ENCODE results near the gene ASIP. TPM values are rescaled to one million over a fixed set of nuclear protein-coding genes. Genes with fewer than 3 reads are reported as not detected.

Gene ASIP
- total RNA-seq, 6 experiments from 2014 or later = 0.42 TPM; not detected in 5

DNA sequence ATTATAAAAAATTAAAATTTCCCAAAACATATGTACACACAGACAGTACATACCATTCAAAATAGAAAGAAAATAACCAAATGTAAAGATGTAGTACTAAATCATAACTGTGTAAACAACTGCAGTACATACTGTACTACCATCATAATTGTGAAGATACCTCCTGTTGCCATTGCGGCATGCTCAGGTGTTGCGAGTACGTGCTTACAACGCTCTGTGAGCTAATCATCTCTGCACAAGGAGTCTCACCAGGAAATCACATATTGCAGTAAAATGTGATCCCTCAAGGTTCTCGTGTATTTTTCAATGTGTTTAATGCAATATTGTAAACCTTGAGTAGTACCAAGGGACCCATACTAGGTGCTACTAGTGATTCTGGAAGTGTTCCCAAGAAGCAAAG is 22.9 kb downstream of the ASIP start:
- no peak overlapping the region for H3K4me3 ChIP-seq
- intact Hi-C loops (cut with DNase I) = no loop called here
- no peaks in the 10 kb centered on the region for H3K9me3 ChIP-seq
- H3K4me1 ChIP-seq = peaks cover 0 to 15% (median 4%) of the 10 kb centered on the region in 4 donors
- WGBS (ENCODE audit: insufficient coverage, low coverage, low lambda C conversion rate, missing lambda C conversion rate) = 92% methylated on average over 5 of the region's 5 CpGs
- ATAC-seq = no peak
- H3K36me3 ChIP-seq = no peaks in the 10 kb centered on the region
- DNase-seq = no peak
- no peaks in the 10 kb centered on the region for H3K27me3 ChIP-seq
- no peak overlapping the region for H3K27ac ChIP-seq
- no peak for TF ChIP-seq POLR2A (IDR thresholded peaks at IDR 0.05)
- TF ChIP-seq, protein P1, sequence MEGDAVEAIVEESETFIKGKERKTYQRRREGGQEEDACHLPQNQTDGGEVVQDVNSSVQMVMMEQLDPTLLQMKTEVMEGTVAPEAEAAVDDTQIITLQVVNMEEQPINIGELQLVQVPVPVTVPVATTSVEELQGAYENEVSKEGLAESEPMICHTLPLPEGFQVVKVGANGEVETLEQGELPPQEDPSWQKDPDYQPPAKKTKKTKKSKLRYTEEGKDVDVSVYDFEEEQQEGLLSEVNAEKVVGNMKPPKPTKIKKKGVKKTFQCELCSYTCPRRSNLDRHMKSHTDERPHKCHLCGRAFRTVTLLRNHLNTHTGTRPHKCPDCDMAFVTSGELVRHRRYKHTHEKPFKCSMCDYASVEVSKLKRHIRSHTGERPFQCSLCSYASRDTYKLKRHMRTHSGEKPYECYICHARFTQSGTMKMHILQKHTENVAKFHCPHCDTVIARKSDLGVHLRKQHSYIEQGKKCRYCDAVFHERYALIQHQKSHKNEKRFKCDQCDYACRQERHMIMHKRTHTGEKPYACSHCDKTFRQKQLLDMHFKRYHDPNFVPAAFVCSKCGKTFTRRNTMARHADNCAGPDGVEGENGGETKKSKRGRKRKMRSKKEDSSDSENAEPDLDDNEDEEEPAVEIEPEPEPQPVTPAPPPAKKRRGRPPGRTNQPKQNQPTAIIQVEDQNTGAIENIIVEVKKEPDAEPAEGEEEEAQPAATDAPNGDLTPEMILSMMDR (IDR thresholded peaks at IDR 0.05) = no peak

DNA sequence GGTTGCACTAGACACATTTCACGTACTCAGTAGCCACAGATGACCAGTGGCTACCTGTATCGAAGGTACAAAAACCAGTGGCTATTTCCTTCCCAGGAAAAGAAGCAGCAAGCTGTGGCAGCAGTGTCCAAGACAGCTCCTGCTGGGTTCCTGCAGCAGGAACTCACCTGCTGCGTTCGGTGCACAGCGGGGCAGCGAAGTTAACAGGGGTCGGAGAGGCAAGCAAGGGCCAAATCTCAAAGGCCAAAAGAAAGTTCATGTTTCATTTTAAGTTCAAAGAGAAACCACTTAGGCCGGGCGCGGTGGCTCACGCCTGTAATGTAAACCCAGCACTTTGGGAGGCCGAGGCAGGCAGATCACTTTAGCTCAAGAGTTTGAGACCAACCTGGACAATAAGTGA is 26.9 kb downstream of the ASIP start:
- Histone ChIP-seq H3K36me3 (no peaks in the 10 kb centered on the region), H3K4me1 (peaks cover 0 to 17% (median 2%) of the 10 kb centered on the region in 4 donors), H3K9me3 (no peaks in the 10 kb centered on the region), H3K4me3 (no peak overlapping the region), H3K27me3 (no peaks in the 10 kb centered on the region), H3K27ac (no peak overlapping the region)
- 92% methylated on average over 8 of the region's 12 CpGs for WGBS (ENCODE audit: insufficient coverage, low coverage, low lambda C conversion rate, missing lambda C conversion rate)
- DNase-seq (no peak), ATAC-seq (no peak)
- no peak for TF ChIP-seq POLR2A (IDR thresholded peaks at IDR 0.05)
- TF ChIP-seq, protein P1 (IDR thresholded peaks at IDR 0.05) = no peak
- intact Hi-C loops (cut with DNase I) = no loop called here

DNA sequence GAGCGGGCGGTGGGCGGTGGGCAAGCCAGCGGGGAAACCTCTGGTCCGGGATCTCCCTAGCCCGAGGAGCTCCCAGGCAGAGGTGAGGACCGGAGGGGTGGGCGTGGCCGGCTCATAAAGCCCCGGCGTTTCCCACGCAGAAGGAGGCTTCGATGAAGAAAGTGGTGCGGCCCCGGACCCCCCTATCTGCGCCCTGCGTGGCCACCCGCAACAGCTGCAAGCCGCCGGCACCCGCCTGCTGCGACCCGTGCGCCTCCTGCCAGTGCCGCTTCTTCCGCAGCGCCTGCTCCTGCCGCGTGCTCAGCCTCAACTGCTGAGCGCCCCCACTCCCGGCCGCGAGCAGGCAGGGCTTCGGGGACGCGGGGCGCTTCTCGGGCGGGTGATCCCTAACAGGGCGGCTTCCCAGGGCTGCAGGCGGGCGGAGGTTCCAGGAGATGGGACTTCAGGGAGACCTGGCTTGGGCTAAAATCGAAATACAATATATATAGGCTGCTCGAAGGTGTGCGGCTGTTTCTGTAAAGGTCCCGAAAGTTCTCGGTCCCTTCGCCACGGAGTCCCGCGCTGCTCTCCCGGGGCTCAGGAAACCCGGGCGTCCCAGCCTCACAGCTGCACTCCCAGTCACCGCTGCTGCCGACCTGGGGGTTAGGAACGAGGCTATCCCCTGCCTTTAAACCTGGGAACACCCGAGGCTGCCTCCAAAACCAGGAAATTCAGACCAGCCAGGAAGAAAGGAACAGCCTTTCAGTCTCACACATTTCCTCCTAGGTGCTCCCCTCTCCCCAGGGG is 27.8 kb downstream of the ASIP start:
- Histone ChIP-seq H3K4me1 (peaks cover 0 to 14% (median 2%) of the 10 kb centered on the region in 4 donors), H3K9me3 (no peaks in the 10 kb centered on the region), H3K4me3 (peak overlapping the region; percentile 29 to 41 (median 38)), H3K36me3 (no peaks in the 10 kb centered on the region), H3K27ac (peak overlapping the region; percentile 18 to 53 (median 33)), H3K27me3 (no peaks in the 10 kb centered on the region)
- DNase-seq = peak in 2 of 3 donors; percentile 62 to 67
- WGBS (ENCODE audit: insufficient coverage, low coverage, low lambda C conversion rate, missing lambda C conversion rate) = 13% methylated on average over 24 of the region's 58 CpGs
- ATAC-seq = peak; percentile 70 to 76 (median 73)
- intact Hi-C loops (cut with DNase I) = no loop called here
- TF ChIP-seq POLR2A (IDR thresholded peaks at IDR 0.05) = no peak
- TF ChIP-seq, protein P1 (IDR thresholded peaks at IDR 0.05) = no peak

DNA sequence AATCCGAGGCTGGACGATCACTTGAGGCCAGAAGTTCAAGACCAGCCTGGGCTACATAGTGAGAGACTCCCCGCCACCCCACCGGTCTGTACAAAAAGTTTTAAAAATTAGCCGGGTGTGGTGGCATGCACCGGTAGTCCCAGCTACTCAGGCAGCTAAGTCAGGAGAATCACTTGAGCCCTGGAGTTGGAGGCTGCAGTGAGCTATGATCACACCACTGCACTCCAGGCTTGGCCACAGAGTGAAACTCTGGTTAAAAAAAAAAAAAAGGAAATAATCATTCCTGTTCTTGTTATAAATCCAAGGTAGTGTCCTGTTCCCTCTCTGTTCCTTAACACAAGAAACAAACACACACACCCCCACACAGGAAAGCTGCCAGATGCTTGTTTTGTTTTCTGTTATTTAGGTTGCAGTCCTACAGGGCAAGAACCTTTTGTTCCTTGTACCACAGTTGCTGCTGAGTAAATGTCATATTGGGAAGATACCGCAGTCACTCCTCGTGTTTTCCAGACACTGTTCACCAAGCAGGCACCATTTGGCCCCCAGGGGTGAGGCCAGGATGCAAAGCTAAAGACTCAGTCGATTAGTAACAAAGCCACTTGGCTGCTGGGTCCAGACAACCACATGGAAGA is 28.9 kb downstream of the ASIP start:
- Histone ChIP-seq H3K9me3 (no peaks in the 10 kb centered on the region), H3K27ac (peak overlapping the region in 2 of 3 donors; percentile 31 to 71), H3K4me3 (no peak overlapping the region), H3K36me3 (no peaks in the 10 kb centered on the region), H3K4me1 (peaks cover 0 to 14% (median 2%) of the 10 kb centered on the region in 4 donors), H3K27me3 (no peaks in the 10 kb centered on the region)
- 45% methylated on average over 5 of the region's 9 CpGs for WGBS (ENCODE audit: insufficient coverage, low coverage, low lambda C conversion rate, missing lambda C conversion rate)
- ATAC-seq (peak; percentile 59 to 85 (median 66)), DNase-seq (peak in 1 of 3 donors; percentile 62)
- TF ChIP-seq, protein P1 (IDR thresholded peaks at IDR 0.05) = no peak
- no peak for TF ChIP-seq POLR2A (IDR thresholded peaks at IDR 0.05)
- intact Hi-C loops (cut with DNase I) = no loop called here

Data from right lobe of liver (tissue), 6 donors.